Measurements from ENCODE around the gene DCTN3. TPM values are rescaled to one million over a fixed set of nuclear protein-coding genes. Genes with fewer than 3 reads are reported as not detected.

The DCTN3 gene
- total and polyA plus RNA-seq, 8 donors, result 9.3 to 107 (median 55.4) TPM

- no peaks in the 10 kb centered on the region for H3K36me3 ChIP-seq
- H3K4me1 ChIP-seq, result peaks cover 0 to 16% (median 4%) of the 10 kb centered on the region in 4 donors
- H3K4me3 ChIP-seq, result no peak overlapping the region
- peak in 1 of 2 donors; percentile 67 for DNase-seq
- TF ChIP-seq EP300 (IDR thresholded peaks at IDR 0.05) (no peak), POLR2A (IDR thresholded peaks at IDR 0.05) (no peak), POLR2AphosphoS5 (IDR thresholded peaks at IDR 0.05) (no peak)
- TF ChIP-seq, protein P1, sequence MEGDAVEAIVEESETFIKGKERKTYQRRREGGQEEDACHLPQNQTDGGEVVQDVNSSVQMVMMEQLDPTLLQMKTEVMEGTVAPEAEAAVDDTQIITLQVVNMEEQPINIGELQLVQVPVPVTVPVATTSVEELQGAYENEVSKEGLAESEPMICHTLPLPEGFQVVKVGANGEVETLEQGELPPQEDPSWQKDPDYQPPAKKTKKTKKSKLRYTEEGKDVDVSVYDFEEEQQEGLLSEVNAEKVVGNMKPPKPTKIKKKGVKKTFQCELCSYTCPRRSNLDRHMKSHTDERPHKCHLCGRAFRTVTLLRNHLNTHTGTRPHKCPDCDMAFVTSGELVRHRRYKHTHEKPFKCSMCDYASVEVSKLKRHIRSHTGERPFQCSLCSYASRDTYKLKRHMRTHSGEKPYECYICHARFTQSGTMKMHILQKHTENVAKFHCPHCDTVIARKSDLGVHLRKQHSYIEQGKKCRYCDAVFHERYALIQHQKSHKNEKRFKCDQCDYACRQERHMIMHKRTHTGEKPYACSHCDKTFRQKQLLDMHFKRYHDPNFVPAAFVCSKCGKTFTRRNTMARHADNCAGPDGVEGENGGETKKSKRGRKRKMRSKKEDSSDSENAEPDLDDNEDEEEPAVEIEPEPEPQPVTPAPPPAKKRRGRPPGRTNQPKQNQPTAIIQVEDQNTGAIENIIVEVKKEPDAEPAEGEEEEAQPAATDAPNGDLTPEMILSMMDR (IDR thresholded peaks at IDR 0.05), result no peak
- WGBS, 5 donors, result 42 to 68% (median 65%) methylated on average over 12 of the region's 12 CpGs
- H3K27ac ChIP-seq, result no peak overlapping the region
- intact Hi-C loops (cut with DNase I; ENCODE audit: low total_unique reads), result no loop called here
- H3K9me3 ChIP-seq, result no peaks in the 10 kb centered on the region
- peaks cover 0 to 60% (median 8%) of the 10 kb centered on the region in 3 donors for H3K27me3 ChIP-seq
These were observed 48.8 kb downstream of the DCTN3 start for GRCh38 chr9:34571481-34571810.

DNA sequence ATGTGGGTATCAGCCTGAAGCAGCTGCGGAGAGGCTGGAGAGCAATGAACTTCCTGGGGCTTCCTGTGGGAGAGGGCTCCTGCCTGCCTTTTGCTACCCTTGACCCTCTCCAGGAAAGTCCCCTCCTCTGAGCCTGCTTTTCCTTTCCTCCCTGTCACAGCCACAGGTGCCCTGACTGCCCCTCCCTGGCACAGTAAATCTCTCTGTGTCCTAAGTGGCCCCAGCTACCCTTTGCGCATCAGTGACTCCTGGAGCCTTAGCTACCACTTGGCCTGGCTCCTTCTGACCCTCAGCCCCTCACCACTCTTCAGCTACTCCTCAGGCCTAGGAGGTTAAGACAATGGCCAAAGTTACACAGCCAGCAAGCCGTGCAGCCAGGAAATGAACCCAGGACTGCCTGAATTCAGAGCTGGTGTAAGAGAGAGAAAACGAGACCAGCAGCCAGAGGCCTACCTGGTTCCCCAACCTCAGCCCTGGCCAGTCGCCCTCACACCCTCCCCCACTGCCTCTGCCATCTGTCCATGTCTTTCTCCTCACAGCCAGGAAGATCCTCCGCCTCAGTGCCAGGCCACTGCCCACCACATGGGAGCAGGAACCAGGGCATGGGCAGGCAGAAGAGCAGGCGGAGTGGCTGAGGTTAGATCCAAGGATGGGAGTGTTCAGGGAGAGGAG is 49.4 kb downstream of the DCTN3 start:
- Histone ChIP-seq H3K4me1 (peaks cover 0 to 16% (median 4%) of the 10 kb centered on the region in 4 donors), H3K27ac (no peak overlapping the region), H3K9me3 (no peaks in the 10 kb centered on the region), H3K27me3 (peaks cover 0 to 60% (median 13%) of the 10 kb centered on the region in 3 donors), H3K36me3 (no peaks in the 10 kb centered on the region), H3K4me3 (no peak overlapping the region)
- intact Hi-C loops (cut with DNase I; ENCODE audit: low total_unique reads), result no loop called here
- 65 to 77% (median 74%) methylated on average over 7 of the region's 7 CpGs for WGBS, 5 donors
- TF ChIP-seq POLR2A (IDR thresholded peaks at IDR 0.05) (no peak), EP300 (IDR thresholded peaks at IDR 0.05) (no peak), POLR2AphosphoS5 (IDR thresholded peaks at IDR 0.05) (no peak)
- TF ChIP-seq, protein P1 (IDR thresholded peaks at IDR 0.05), result no peak
- DNase-seq, result no peak

DNA sequence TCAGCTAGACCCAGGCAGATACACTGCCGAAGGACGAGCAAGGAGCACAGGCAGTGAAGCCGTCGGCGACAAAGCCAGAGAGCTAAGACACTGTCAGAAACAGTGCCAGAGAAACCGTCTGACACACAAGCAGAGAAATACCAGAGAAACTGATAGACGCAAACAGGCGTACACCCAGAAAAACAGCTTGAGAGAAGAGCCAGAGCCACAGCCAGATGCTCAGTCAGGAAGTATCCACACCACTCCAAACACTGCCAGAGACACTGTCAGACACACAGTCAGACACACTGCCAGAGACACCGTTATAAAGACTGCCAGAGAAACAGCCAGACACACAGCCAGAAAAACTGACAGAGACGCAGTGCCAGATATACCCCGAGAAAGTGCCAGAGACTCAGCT is 49.9 kb downstream of the DCTN3 start:
- intact Hi-C loops (cut with DNase I; ENCODE audit: low total_unique reads), result no loop called here
- Histone ChIP-seq H3K4me3 (no peak overlapping the region), H3K36me3 (no peaks in the 10 kb centered on the region), H3K27ac (no peak overlapping the region), H3K27me3 (peaks cover 0 to 60% (median 18%) of the 10 kb centered on the region in 3 donors), H3K9me3 (no peaks in the 10 kb centered on the region), H3K4me1 (peaks cover 0 to 16% (median 4%) of the 10 kb centered on the region in 4 donors)
- peak in 1 of 2 donors; percentile 81 for DNase-seq
- TF ChIP-seq EP300 (IDR thresholded peaks at IDR 0.05), result no peak
- TF ChIP-seq, protein P1 (IDR thresholded peaks at IDR 0.05), result no peak
- TF ChIP-seq POLR2AphosphoS5 (IDR thresholded peaks at IDR 0.05), result no peak
- no peak for TF ChIP-seq POLR2A (IDR thresholded peaks at IDR 0.05)
- 50 to 69% (median 64%) methylated on average over 9 to 11 of the region's 11 CpGs for WGBS, 5 donors

GRCh38 chr9:34568774-34569173 is 51.5 kb downstream of the DCTN3 start:
- Histone ChIP-seq H3K9me3 (no peaks in the 10 kb centered on the region), H3K27me3 (peaks cover 0 to 58% (median 13%) of the 10 kb centered on the region in 3 donors), H3K27ac (no peak overlapping the region), H3K4me3 (no peak overlapping the region), H3K4me1 (peaks cover 0 to 16% (median 4%) of the 10 kb centered on the region in 4 donors), H3K36me3 (no peaks in the 10 kb centered on the region)
- 40 to 70% (median 60%) methylated on average over 2 to 12 of the region's 12 CpGs for WGBS, 5 donors
- no peak for TF ChIP-seq POLR2AphosphoS5 (IDR thresholded peaks at IDR 0.05)
- TF ChIP-seq EP300 (IDR thresholded peaks at IDR 0.05), result no peak
- TF ChIP-seq POLR2A (IDR thresholded peaks at IDR 0.05), result no peak
- TF ChIP-seq, protein P1 (IDR thresholded peaks at IDR 0.05), result no peak
- intact Hi-C loops (cut with DNase I; ENCODE audit: low total_unique reads), result no loop called here
- DNase-seq, result no peak
